GM18519 (cell line): Measurements from ENCODE around the gene MINPP1.

Source experiments
- ATAC-seq: cut with Tn5 transposase; IDR thresholded peaks from one replicate; pipeline ENCODE4 v1.9.1; 2021; ENCODE audit warnings: mild to moderate bottlenecking, moderate library complexity; ENCODE audit not compliant: unreplicated experiment, low FRiP score

The MINPP1 gene

GRCh38 chr10:87519582-87519981 is 14.9 kb downstream of the MINPP1 start:
- no peak for ATAC-seq

DNA sequence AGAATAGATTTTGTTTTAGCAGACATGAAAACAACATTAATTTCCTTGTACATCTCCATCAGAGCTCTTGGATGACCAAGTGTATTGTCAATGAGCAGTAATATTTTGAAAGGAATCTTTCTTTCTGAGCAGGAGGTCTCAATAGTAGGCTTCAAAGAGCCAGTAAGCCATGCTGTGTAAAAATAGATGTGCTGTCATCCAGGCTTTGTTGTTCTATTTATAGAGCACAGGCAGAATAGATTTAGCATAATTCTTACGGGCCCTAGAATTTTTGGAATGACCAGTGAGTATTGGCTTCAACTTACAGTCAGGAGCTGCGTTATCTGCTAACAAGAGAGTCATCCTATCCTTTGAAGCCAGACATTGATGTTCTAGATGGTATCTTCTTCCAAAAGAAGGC is 19.0 kb downstream of the MINPP1 start:
- no peak for ATAC-seq

DNA sequence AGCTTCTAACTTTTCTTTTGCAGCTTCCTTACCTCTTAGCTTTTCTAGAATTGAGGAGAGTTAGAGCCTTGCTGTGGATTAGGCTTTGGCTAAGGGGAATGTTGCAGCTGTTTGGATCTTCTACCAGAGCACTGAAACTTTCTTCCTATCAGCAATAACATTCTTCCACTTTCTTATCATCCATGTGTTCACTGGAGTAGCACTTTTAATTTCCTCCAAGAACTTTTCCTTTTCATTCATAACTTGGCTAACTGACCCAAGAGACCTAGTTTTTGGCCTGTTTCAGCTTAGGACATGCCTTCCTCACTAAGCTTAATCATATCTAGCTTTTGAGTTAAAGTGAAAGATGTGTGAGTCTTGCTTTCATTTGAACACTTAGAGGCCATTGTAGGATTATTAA is 19.6 kb downstream of the MINPP1 start:
- no peak for ATAC-seq

DNA sequence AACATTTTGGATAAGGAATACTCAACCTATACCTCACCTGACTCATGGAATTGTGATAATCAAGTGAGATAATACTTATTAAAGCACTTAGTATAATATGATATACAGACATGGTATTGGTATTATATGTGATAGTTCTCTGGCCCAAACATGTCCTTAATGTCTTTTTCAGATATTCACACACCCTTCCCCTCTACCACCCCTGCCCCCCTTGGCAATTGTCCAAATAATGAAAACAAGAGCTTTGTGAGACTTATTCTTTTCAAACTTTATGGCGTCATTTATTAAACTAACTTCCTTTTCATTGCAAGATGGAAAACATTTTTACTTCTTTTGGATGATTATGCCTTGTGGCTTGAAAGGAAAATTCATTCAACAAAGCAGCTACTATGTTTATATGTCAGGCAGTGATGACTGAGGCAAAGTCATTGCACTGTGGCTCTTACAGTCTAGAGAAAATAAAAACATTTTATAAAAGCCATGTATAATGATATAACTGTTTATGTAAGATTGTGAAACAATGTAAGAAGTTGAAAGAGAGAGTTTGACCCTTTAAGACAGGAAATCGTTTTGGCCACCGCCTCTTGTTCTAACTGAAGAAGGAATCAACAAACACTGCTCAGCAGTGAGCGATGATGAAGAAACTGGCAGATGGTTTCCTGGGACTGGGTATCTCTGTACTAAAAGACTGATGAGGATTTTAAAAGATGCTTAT is 27.4 kb downstream of the MINPP1 start:
- no peak for ATAC-seq

DNA sequence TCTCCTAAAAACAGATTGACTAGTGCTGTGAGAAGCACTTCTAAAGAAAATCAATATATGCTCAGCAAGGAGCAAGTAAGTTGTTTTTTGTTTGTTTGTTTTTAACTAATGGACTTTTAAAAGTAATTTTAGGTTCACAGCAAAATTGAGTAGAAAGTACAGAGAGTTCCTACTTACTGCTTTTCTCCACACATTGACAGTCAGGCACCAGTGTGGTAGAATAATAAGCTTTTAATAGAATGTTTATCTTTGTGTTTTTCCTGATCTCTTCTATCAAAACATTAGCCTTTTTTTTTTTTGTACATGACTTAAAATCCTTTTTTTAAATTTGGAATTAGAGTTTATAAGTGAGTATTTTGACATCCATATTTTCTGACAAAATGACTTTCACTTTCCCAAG is 28.0 kb downstream of the MINPP1 start:
- no peak for ATAC-seq

DNA sequence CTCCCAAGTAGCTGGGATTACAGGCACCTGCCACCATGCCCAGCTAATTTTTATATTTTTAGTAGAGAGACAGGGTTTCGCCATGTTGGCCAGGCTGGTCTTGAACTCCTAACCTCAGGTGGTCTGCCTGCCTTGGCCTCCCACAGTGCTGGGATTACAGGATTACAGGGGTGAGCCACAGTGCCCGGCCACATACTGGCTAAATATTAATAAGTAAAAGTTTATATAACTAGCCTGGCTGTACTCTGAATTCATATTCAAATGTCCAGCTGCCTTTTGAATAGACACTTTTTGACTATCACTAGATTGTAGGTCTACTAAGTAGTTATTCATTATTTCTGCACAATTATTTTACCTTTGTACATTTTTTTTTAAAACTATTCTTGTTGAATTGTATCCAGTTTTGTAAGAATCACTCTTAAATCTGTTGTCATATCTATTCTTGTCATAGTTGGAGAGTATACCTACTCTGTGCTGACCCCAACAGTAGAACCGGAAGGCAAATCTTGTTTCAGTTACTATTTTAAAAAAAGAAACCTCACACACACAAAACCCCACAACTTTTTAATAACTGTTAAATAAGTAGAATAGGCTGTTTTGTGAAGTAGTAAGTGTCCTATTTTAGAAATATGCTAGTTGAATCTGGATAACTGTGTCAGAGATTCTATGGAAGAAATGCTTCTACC is 29.6 kb downstream of the MINPP1 start:
- peak; percentile 59 for ATAC-seq

- no peak for ATAC-seq
Measured at GRCh38 chr10:87538092-87539015, 33.7 kb downstream of the MINPP1 start.

GRCh38 chr10:87541114-87541513 is 36.4 kb downstream of the MINPP1 start:
- no peak for ATAC-seq

DNA sequence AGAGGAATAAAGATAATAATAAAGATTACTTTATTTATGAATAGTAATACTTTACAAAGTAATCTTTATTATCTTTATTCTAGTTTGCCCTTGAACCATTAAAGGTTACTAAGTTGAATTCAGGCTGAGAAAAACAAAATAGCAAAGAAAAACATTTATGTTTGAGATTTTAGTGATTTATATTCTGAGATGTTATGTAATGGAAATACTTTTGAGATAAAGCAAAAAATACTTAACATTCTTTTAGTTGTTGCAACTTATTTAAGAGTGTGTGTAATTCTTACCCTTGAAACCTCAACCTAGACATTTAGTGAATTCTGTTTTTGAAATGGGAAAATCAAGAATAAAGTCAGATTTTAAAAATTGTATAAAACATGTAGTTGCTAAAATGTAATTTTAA is 40.0 kb downstream of the MINPP1 start:
- no peak for ATAC-seq

DNA sequence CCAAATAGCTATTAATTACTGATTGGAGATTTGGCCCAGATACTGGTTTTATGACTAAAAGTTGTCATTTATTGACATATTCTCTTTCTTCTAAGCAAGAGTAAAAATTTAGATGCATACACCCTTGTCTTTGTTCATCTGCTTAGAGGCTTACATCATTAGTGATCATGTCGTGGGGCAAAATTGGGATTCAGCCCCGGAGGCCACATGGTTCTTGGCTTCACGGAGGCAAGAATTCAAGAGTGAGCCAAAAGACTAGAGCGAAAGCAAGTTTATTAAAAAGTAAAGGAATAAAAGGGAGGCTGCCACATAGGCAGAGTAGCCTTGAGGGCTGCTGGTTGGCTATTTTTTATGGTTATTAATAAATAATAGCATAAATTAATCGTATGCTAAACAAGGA is 41.1 kb downstream of the MINPP1 start:
- ATAC-seq, result no peak

DNA sequence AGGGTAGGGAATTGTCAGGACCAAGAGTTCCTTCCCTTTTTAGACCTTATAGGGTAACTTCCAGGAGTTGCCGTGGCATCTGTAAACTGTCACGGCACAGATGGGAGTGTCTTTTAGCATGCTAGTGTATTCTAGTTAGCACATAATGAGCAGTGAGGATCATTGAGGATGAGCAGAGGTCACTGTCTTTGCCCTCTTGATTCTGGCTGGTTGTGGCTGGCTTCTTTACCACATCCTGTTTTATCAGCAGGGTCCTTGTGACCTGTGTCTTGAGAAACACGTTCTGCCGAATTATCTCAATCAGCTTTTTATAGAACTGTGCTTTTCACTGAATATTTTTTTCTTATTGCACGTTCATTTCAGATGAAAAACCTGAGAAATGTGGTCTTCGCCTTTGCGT is 41.5 kb downstream of the MINPP1 start:
- ATAC-seq, result no peak

- no peak for ATAC-seq
Measured at GRCh38 chr10:87546971-87547413, 42.3 kb downstream of the MINPP1 start.

DNA sequence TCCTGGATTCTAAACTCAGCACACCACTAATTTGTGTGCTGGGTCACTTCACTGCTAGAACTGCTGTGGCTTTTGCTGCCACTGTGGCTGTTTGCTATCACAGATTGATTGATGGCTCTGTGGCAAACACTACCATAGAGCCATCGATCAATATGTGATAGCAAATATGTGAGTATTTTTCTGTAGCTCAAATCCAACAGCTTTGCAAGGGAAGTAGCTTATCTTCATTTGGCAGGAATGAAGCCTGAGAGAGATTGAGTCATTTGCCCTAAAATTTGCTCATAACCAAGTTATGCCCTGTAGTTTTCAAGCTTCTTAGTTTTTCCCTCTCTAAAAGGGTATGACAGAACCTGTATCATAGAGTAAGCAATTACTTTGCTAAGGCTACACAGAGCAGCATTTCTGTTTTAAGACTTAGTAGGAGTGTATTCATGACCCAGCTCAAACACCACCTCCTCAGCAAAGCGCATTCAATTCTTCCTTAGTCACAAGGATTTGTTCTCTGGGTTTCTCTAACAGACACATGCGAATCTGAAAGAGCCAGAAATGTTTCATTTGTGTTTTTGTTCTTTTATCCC is 43.1 kb downstream of the MINPP1 start:
- no peak for ATAC-seq

DNA sequence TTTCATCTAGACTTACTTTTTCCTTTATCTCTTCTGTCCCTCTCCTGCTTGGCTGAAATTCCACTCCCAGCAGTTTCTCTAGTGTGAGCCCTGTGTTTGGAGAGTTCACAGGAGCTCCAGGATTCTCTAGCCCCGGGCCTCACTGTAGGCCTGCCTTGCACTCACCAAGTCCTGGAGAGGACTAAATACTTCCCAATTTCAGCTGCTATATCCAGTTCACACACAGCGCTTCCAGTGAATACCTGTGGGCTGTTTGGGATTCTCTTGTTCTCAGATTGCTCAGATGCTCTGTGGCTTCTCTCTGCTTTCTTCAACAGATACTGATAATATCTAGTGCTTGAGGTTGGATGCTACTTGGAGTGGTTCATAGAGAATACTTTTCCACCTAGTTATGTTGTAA is 46.0 kb downstream of the MINPP1 start:
- ATAC-seq, result no peak

DNA sequence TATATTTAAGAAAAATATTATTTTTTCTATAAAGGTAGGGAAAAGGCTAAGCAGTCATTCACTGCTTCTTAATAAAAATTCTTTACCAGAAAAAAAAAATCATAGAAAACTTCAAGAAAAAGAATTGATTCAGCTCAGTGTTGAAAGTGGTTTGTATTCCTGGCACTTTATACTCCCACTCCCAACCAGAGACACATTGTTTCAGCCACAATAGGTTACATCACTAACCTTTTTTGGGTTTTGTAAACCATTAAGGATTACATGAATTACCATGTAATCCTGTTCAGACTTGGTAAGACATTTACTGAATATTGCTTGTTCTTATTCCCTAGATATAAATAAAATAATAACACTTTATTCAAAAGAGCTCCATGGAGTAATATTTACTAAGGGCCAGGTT is 46.6 kb downstream of the MINPP1 start:
- no peak for ATAC-seq

DNA sequence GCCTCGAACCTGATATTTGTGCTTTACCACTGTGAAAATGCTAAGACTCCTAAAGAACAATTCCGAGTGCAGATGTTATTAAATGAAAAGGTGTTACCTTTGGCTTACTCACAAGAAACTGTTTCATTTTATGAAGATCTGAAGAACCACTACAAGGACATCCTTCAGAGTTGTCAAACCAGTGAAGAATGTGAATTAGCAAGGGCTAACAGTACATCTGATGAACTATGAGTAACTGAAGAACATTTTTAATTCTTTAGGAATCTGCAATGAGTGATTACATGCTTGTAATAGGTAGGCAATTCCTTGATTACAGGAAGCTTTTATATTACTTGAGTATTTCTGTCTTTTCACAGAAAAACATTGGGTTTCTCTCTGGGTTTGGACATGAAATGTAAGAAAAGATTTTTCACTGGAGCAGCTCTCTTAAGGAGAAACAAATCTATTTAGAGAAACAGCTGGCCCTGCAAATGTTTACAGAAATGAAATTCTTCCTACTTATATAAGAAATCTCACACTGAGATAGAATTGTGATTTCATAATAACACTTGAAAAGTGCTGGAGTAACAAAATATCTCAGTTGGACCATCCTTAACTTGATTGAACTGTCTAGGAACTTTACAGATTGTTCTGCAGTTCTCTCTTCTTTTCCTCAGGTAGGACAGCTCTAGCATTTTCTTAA is 47.7 kb downstream of the MINPP1 start:
- ATAC-seq, result no peak

- ATAC-seq, result no peak
Measured at GRCh38 chr10:87557409-87557808, 52.7 kb downstream of the MINPP1 start.

DNA sequence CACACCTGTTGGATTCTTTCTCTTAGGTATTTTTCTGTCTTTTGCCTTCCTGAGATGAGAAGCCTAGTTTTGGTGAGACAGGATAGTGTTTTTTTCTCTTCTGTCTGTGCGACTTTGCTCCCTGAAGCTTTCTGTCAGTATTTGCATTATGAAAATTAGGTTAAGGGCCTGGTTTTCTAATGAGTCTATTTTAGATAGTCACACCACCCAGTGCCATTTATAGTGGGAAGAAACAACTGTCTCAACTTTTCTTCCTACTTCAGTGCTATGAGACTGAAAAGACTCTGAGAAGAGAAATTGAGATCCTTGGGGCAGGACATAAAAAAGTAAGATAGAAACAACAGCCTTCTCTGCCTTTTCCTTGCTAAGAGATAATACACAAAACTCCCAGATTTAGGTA is 53.6 kb downstream of the MINPP1 start:
- no peak for ATAC-seq

- no peak for ATAC-seq
Measured at GRCh38 chr10:87559392-87559791, 54.7 kb downstream of the MINPP1 start.

DNA sequence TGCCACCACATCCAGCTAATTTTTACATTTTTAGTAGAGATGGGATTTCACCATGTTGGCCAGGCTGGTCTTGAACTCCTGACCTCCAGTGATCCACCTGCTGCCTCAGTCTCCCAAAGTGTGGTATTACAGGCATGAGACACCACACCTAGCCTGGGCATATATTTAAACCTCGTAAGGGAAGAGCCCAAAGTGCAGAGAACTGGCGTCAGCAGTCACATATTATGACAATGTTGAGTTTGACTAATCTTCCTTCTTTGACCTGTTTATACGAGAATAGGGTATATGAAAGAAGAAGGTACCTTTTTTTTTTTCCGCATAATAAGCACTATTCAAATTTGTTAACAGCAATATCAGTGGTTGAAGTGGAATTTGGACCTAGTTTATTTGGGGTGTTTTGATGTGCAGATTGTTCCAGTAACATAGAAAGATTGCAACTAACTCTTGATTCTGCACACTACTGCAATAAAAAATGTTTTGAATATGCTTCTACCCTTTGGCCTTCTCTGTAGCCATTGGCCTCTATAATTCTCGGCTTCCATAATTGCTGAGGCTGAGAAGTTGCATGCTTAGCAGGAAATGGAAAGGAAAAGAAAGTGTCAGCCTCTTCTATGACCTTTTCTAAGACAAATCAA is 55.9 kb downstream of the MINPP1 start:
- no peak for ATAC-seq
